Mesendoderm (in vitro differentiated cells): ENCODE measurements around the gene DPCD.

Experiments
- DNase-seq: peaks from one replicate; pipeline ENCODE4 v3.0.0; 2013
- H2AK5ac ChIP-seq: 2 replicates; pipeline ENCODE4 v1.6.1; 2013; ENCODE audit warnings: low read length, inconsistent platforms
- H2BK120ac ChIP-seq: 2 replicates; pipeline ENCODE4 v1.6.1; 2013; ENCODE audit warnings: low read depth, mild to moderate bottlenecking, low read length, moderate library complexity, mixed read lengths
- H2BK15ac ChIP-seq: replicated peaks from 2 replicates; pipeline ENCODE4 v1.6.1; 2013; ENCODE audit warnings: low read depth, mild to moderate bottlenecking, moderate library complexity
- H2BK5ac ChIP-seq: 2 replicates; pipeline ENCODE4 v1.6.1; 2013; ENCODE audit warnings: low read length, inconsistent platforms
- H3K18ac ChIP-seq: 2 replicates; pipeline ENCODE4 v1.6.1; 2013; ENCODE audit warnings: mild to moderate bottlenecking, low read length, mixed read lengths
- H3K23ac ChIP-seq: one replicate; pipeline ENCODE4 v1.6.1; 2013; ENCODE audit warnings: low read length
- H3K27ac ChIP-seq: 2 replicates; pipeline ENCODE4 v1.5.1; 2013; ENCODE audit warnings: low read depth, mild to moderate bottlenecking, inconsistent platforms, low read length, moderate library complexity
- H3K27me3 ChIP-seq: 2 replicates; pipeline ENCODE4 v1.6.1; 2013; ENCODE audit warnings: low read length, control low read depth, mild to moderate bottlenecking, inconsistent platforms; ENCODE audit not compliant: insufficient read depth, poor library complexity
- H3K36me3 ChIP-seq: 2 replicates; pipeline ENCODE4 v1.6.1; 2013; ENCODE audit warnings: low read length, inconsistent platforms; ENCODE audit not compliant: control insufficient read depth, insufficient read depth
- H3K4ac ChIP-seq: one replicate; pipeline ENCODE4 v1.6.1; 2013; ENCODE audit warnings: low read depth, mild to moderate bottlenecking, low read length, moderate library complexity
- H3K4me1 ChIP-seq: 2 replicates; pipeline ENCODE4 v1.6.1; 2013; ENCODE audit warnings: low read depth, low read length, inconsistent platforms; ENCODE audit not compliant: control insufficient read depth
- H3K4me2 ChIP-seq: 2 replicates; pipeline ENCODE4 v1.6.1; 2013; ENCODE audit warnings: low read length
- H3K4me3 ChIP-seq: 2 replicates; pipeline ENCODE4 v1.5.1; 2013; ENCODE audit warnings: mild to moderate bottlenecking, low read length
- H3K56ac ChIP-seq: one replicate; pipeline ENCODE4 v1.6.1; 2013; ENCODE audit warnings: low read length
- H3K79me1 ChIP-seq: 2 replicates; pipeline ENCODE4 v1.6.1; 2013; ENCODE audit warnings: low read length, inconsistent platforms
- H3K79me2 ChIP-seq: 2 replicates; pipeline ENCODE4 v1.6.1; 2013; ENCODE audit warnings: mild to moderate bottlenecking, low read length; ENCODE audit not compliant: control insufficient read depth, insufficient read depth
- H3K9ac ChIP-seq: 2 replicates; pipeline ENCODE4 v1.6.1; 2013; ENCODE audit warnings: low read length, inconsistent platforms
- H4K5ac ChIP-seq: one replicate; pipeline ENCODE4 v1.6.1; 2013; ENCODE audit warnings: low read length
- H4K8ac ChIP-seq: one replicate; pipeline ENCODE4 v1.6.1; 2013; ENCODE audit warnings: low read depth, mild to moderate bottlenecking, control low read depth, low read length, moderate library complexity
- WGBS: extraction: QIAGEN DNeasy Blood & Tissue Kit; methylation state at CpG from one replicate; pipeline ENCODE4 v1.1.7; 2013; ENCODE audit warnings: low lambda C conversion rate, missing lambda C conversion rate; ENCODE audit not compliant: insufficient coverage; ENCODE audit errors: extremely low coverage; 5-methylcytosine and 5-hydroxymethylcytosine counted together

Gene DPCD

DNA sequence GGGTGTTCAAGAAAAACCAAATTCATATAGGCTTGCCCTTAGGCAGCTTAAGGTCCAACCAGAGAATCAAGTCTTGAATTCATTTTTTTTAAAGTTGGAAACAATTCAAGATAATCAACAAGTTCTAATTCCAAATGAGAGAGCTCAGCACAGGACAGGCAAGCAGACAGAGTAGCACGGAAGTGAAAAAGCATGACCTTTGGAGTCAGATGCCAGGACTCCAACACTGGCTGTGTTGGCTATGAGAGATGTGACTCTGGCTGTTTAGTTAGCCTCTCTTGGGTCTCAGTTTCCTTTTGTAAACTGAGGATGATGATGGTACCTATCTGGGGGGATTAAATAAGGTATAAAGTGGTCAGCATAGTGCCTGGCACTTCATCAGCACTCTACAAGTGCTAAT lies 57.5 kb downstream of the DPCD start:
- Histone ChIP-seq H3K4me2 (no peak overlapping the region), H3K36me3 (no peaks in the 10 kb centered on the region), H4K5ac (no peak overlapping the region), H3K18ac (no peak overlapping the region), H2BK5ac (no peak overlapping the region), H3K79me2 (no peaks in the 10 kb centered on the region), H3K23ac (no peak overlapping the region), H2BK120ac (no peak overlapping the region), H3K56ac (no peak overlapping the region), H3K27me3 (no peaks in the 10 kb centered on the region), H3K9ac (no peak overlapping the region), H4K8ac (no peak overlapping the region), H2AK5ac (no peak overlapping the region), H3K79me1 (no peaks in the 10 kb centered on the region), H3K27ac (no peak overlapping the region), H3K4ac (no peak overlapping the region), H3K4me3 (no peak overlapping the region), H2BK15ac (no peak overlapping the region), H3K4me1 (peaks cover 12% of the 10 kb centered on the region)
- WGBS: no CpG with 5 or more reads among the region's 1 CpG
- DNase-seq: no peak

DNA sequence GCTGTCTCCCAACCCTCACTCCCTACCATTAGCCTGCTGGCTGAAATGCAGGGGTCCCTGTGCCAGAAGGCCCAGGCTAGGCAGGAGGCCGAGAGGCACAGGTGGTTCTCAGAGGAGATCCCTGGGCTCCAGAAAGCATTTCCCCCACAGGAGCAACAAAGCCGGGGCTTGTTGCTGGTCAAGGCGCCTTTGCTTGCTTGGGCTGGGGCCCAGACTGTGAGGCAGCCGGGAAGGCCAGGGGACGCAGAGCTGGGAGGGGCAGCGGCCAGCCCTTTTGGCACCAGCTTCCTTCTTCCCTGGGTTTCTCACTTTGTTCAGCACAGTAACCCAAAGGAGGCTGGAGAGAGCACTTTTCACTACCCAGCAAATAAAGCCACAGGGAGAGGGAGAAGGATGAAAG lies 58.2 kb downstream of the DPCD start:
- no peak overlapping the region for H2AK5ac ChIP-seq
- H4K8ac ChIP-seq: no peak overlapping the region
- H2BK5ac ChIP-seq: no peak overlapping the region
- H2BK15ac ChIP-seq: no peak overlapping the region
- H3K4ac ChIP-seq: no peak overlapping the region
- no peaks in the 10 kb centered on the region for H3K36me3 ChIP-seq
- no peaks in the 10 kb centered on the region for H3K27me3 ChIP-seq
- H3K4me3 ChIP-seq: no peak overlapping the region
- peaks cover 12% of the 10 kb centered on the region for H3K4me1 ChIP-seq
- no peaks in the 10 kb centered on the region for H3K79me1 ChIP-seq
- no peak overlapping the region for H3K27ac ChIP-seq
- DNase-seq: no peak
- no peak overlapping the region for H3K56ac ChIP-seq
- H3K18ac ChIP-seq: no peak overlapping the region
- H3K23ac ChIP-seq: no peak overlapping the region
- no peak overlapping the region for H3K9ac ChIP-seq
- H3K79me2 ChIP-seq: no peaks in the 10 kb centered on the region
- H4K5ac ChIP-seq: no peak overlapping the region
- no peak overlapping the region for H2BK120ac ChIP-seq
- H3K4me2 ChIP-seq: no peak overlapping the region
- WGBS: no CpG with 5 or more reads among the region's 6 CpGs

DNA sequence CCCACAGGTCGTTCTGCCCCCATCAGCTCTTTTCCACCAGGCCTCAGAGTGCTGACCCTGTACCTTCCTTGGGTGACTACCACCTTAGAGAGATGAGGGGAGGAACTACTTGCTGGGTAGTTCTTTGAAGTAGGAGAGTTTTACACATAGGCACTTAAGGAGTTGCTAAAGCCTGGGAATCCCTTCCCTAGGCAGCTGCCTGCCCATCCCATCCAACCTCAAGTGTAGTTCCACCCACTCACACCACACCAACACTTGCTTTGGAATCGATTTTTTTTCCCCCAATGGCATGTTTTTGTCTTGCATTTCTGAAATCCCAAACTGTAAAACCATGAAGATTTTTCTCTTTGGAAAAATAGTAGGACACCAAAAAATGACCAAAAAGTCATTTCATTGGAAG lies 59.1 kb downstream of the DPCD start:
- Histone ChIP-seq H3K79me2 (no peaks in the 10 kb centered on the region), H3K4ac (no peak overlapping the region), H3K27me3 (no peaks in the 10 kb centered on the region), H3K27ac (no peak overlapping the region), H3K18ac (no peak overlapping the region), H3K36me3 (no peaks in the 10 kb centered on the region), H2BK15ac (no peak overlapping the region), H4K5ac (no peak overlapping the region), H2AK5ac (no peak overlapping the region), H4K8ac (no peak overlapping the region), H3K4me1 (peaks cover 12% of the 10 kb centered on the region), H3K4me3 (no peak overlapping the region), H3K9ac (no peak overlapping the region), H3K23ac (no peak overlapping the region), H3K56ac (no peak overlapping the region), H3K79me1 (no peaks in the 10 kb centered on the region), H2BK120ac (no peak overlapping the region), H2BK5ac (no peak overlapping the region), H3K4me2 (no peak overlapping the region)
- no peak for DNase-seq
- no CpG with 5 or more reads among the region's 2 CpGs for WGBS

DNA sequence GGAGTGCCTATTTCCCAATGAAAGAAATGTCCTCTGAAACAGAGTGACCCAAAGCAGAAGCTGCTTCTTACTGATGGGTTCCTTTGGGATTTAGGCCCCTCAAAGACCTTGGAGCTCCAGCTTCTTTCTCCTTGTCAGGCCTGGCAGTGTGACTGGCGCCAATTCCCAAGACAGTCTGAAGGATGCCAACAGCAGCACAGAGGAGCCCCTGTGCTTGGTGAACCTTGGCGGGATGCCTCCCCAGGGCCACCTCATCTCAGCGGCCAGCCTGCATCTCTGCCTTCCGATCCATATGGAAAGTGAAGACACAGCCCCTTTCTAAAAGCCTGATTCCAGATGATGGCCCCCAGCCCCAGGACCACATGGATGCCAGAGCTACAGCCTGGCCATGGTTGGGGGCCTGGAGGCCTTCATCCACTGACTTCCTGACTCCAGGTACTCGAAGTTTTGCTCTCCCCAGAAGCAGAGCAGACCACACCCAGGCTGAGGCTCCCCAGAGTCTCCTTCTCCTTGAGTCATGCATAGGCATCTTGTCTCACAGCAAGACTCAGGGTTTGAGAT lies 61.5 kb downstream of the DPCD start:
- Histone ChIP-seq H3K79me1 (no peaks in the 10 kb centered on the region), H3K4ac (no peak overlapping the region), H3K4me2 (no peak overlapping the region), H2BK120ac (no peak overlapping the region), H3K36me3 (no peaks in the 10 kb centered on the region), H4K8ac (no peak overlapping the region), H3K23ac (no peak overlapping the region), H4K5ac (no peak overlapping the region), H3K56ac (no peak overlapping the region), H3K4me3 (no peak overlapping the region), H3K27ac (no peak overlapping the region), H2BK5ac (no peak overlapping the region), H3K18ac (no peak overlapping the region), H3K4me1 (peaks cover 3% of the 10 kb centered on the region), H2BK15ac (no peak overlapping the region), H3K9ac (no peak overlapping the region), H3K79me2 (no peaks in the 10 kb centered on the region), H3K27me3 (no peaks in the 10 kb centered on the region), H2AK5ac (no peak overlapping the region)
- no CpG with 5 or more reads among the region's 5 CpGs for WGBS
- no peak for DNase-seq

- H3K27ac ChIP-seq: no peak overlapping the region
Observed at GRCh38 chr10:101650863-101651262, 62.7 kb downstream of the DPCD start.

DNA sequence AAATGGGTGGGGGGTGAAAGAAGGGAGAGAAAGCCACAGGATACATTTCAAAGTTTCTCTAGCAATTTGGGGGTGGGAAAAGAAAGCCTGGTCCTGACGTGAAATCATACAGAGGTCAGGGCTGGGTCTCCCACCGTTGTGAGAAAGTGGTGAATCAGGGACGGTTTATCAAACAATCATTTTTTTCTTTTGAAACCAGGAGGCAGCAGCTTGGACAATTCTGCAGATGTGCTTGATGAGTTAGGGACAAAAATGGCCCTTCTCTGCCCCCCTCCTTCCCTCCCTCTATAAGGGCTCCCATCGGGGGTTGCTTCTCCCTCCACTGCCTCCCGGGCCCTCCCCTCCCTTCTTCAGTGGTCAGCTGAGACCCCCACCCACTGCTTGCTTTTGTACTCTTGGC lies 63.2 kb downstream of the DPCD start:
- Histone ChIP-seq H2AK5ac (no peak overlapping the region), H3K27ac (no peak overlapping the region), H3K79me2 (no peaks in the 10 kb centered on the region), H4K8ac (no peak overlapping the region), H3K4me3 (no peak overlapping the region), H3K9ac (no peak overlapping the region), H4K5ac (no peak overlapping the region), H3K56ac (no peak overlapping the region), H3K79me1 (no peaks in the 10 kb centered on the region), H3K4ac (no peak overlapping the region), H2BK120ac (no peak overlapping the region), H3K4me2 (no peak overlapping the region), H3K27me3 (no peaks in the 10 kb centered on the region), H2BK5ac (no peak overlapping the region), H3K36me3 (no peaks in the 10 kb centered on the region), H3K23ac (no peak overlapping the region), H3K4me1 (no peaks in the 10 kb centered on the region), H2BK15ac (no peak overlapping the region), H3K18ac (no peak overlapping the region)
- WGBS: no CpG with 5 or more reads among the region's 5 CpGs
- no peak for DNase-seq

More at GRCh38 chr10:101650863-101651262, 62.7 kb downstream of the DPCD start:
- H3K4me2 ChIP-seq: no peak overlapping the region
- H2BK5ac ChIP-seq: no peak overlapping the region
- DNase-seq: no peak
- H2BK120ac ChIP-seq: no peak overlapping the region
- H3K18ac ChIP-seq: no peak overlapping the region
- H3K56ac ChIP-seq: no peak overlapping the region
- no peak overlapping the region for H4K5ac ChIP-seq
- no peak overlapping the region for H3K23ac ChIP-seq
- no peak overlapping the region for H3K9ac ChIP-seq
- WGBS: no CpG with 5 or more reads among the region's 15 CpGs
- H3K79me1 ChIP-seq: no peaks in the 10 kb centered on the region
- no peak overlapping the region for H3K4me3 ChIP-seq
- H2AK5ac ChIP-seq: no peak overlapping the region
- H3K79me2 ChIP-seq: no peaks in the 10 kb centered on the region
- H3K36me3 ChIP-seq: no peaks in the 10 kb centered on the region
- H4K8ac ChIP-seq: no peak overlapping the region
- no peaks in the 10 kb centered on the region for H3K4me1 ChIP-seq
- H3K4ac ChIP-seq: no peak overlapping the region
- H3K27me3 ChIP-seq: no peaks in the 10 kb centered on the region
- H2BK15ac ChIP-seq: no peak overlapping the region
